GM19468 (cell line): ENCODE results near the gene BCS1L.

Experiments used
- ATAC-seq: cut with Tn5 transposase; IDR thresholded peaks from one replicate; pipeline ENCODE4 v1.9.1; 2021; ENCODE audit warnings: mild to moderate bottlenecking, moderate library complexity, moderate number of reproducible peaks; ENCODE audit not compliant: unreplicated experiment; ENCODE audit errors: extremely low read depth

The BCS1L gene

DNA sequence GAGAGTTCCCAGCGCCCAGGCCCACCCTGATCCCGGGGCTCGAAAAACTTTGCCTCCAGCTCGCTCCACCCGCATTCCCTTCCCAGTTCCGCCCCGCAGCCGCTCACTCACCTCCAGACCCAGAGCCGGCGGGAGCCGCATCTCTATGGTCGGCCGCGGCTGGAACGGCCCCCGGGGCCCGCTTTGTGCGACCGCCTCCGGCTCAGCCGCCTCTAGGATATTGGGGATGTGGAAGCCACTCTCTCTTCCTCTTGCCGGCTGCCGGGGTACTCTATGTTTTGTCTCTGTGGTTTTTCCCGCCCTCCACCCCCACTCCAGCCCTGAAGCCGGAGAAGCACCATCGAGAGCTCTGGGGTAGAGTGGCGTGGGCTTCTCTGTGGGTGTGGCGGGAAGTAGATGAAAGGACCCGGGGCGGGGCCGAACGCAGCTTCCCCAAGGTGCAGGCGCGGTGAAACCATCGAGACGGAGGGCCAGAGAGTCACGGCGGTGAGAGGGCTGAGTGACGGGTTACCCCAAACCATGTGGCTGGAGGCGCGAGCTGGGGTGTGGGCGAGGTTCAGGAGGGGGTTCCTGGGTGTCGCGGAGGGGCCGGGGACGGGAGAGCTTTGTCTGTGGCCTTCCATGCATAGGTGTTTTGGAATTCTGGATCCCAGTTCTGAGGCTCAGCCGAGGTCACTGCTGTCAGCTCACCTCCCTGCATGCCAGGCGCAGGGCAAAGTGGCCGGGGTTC lies at the start of gene BCS1L, which contains the start of gene ZNF142:
BCS1L (plus strand) TSS at position 426 of the 730 bp plus-strand sequence. CDS start 1,305 bp downstream, outside the sequence.
ZNF142 (minus strand) TSS at position 366 of the 730 bp plus-strand sequence. CDS start 3,194 bp downstream, outside the sequence.
- peak; percentile 48 for ATAC-seq

GRCh38 chr2:218615868-218616315 lies 43.6 kb upstream of the BCS1L start:
- no peak for ATAC-seq

DNA sequence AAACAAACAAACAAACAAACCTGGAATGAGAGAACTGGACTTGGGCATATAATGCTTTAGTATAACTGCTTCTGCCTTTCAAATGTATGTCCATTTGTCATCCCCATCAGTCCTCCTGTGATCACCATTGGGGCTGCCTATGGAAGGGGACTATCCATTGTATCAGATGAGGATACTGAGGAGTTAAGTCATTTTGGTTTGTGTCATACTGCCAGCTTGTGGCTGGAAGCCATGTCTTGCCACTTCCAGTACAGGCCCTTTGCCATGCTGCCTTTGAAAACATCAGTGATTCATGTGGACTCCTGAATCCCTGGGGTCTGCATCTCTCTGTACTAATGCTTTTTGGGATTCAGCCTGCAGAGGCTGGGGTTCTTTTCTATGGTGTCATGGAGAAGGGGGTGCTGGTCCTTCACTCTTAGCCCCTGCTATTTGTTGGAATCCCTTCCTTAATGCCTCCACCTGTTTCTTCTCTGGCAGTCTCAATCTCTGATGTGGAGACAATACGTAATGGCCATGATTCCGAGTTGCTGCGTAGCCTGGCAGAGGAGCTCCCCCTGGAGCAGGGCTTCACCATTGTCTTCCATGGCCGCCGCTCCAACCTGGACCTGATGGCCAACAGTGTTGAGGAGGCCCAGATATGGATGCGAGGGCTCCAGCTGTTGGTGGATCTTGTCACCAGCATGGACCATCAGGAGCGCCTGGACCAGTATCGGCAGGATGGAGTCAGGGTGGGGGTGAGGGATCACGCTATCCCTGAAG lies 41.2 kb upstream of the BCS1L start:
- no peak for ATAC-seq

DNA sequence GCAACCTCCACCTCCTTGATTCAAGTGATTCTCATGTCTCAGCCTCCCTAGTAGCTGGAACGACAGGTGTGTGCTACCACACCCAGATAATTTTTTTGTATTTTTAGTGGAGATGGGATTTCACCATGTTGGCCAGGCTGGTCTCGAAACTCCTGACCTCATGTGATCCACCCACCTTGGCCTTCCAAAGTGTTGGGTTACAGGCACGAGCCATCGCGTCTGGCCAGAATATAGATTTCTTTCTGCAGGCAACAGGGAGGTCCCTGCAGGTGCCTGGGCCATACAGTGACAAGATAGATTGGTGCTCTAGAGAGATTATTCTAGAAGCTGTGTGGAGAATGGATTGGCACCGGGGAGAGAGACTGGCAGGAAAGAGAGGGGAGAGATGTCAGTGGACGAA lies 38.5 kb upstream of the BCS1L start:
- no peak for ATAC-seq

- no peak for ATAC-seq
These were observed 36.7 kb upstream of the BCS1L start for GRCh38 chr2:218622606-218623365.

GRCh38 chr2:218623366-218623705 lies 36.1 kb upstream of the BCS1L start:
- no peak for ATAC-seq

- no peak for ATAC-seq
These were observed 33.1 kb upstream of the BCS1L start for GRCh38 chr2:218626369-218626768.

GRCh38 chr2:218627939-218628338 lies 31.5 kb upstream of the BCS1L start:
- ATAC-seq = no peak

- ATAC-seq = no peak
These were observed 27.6 kb upstream of the BCS1L start for GRCh38 chr2:218631837-218632236.

DNA sequence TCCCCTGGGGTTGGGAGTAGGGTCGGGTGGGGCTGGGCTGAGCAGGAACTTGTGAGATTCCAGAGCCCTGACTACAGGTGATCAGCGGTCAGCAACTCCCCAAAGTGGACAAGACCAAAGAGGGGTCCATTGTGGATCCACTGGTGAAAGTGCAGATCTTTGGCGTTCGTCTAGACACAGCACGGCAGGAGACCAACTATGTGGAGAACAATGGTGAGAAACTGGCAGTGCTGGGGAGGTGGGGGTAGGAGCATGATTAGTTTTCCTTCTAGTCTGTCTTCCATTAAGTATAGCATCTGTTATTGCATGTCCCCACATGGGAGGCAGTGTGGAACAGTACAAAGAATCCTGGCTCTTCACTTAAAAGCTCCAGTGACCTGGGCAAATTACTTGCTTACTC lies 23.8 kb upstream of the BCS1L start:
- no peak for ATAC-seq

DNA sequence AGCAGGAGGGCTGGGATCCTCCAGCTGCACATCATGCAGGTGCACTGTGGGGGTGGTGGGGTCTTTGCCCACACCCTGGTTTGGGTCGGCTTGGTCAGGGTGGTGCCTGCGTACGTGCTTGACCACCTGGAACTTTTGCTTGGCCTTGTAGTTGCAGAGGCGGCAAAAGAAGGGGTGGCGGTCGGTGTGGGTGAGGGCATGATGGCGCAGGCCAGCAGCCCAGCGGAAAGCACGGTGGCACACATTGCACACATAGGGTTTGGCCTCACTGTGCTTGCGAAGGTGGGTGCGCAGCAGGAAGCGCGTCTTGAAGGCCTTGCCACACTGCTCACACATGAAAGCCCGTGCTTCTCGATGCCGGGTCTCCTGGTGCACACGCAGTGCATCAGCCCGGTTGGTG lies 21.1 kb upstream of the BCS1L start:
- ATAC-seq = no peak

GRCh38 chr2:218642121-218642656 lies 17.3 kb upstream of the BCS1L start:
- ATAC-seq = no peak

- no peak for ATAC-seq
These were observed 16.7 kb upstream of the BCS1L start for GRCh38 chr2:218642786-218643185.

- ATAC-seq = no peak
These were observed 15.7 kb upstream of the BCS1L start for GRCh38 chr2:218643751-218644310.

DNA sequence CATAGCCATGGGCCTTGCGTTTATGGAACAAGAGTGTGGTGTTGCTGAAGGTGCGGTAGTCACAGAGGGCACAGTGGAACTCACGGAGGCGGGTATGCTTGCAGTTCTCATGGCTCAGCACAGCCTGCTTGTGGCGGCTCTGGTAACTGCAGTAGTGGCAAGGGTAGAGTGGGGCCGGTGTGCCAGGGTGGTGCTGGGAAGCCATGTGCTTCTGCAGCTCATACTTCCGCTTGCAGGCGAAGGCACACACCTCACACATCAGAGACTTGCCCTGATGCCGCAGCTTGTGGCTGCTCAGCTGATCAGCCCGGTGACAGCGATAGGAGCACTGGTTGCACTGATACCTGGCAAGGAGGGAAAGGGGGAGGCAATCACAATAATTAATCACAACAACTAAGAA lies 14.8 kb upstream of the BCS1L start:
- ATAC-seq = no peak

GRCh38 chr2:218645126-218645525 lies 14.4 kb upstream of the BCS1L start:
- ATAC-seq = peak; percentile 67

DNA sequence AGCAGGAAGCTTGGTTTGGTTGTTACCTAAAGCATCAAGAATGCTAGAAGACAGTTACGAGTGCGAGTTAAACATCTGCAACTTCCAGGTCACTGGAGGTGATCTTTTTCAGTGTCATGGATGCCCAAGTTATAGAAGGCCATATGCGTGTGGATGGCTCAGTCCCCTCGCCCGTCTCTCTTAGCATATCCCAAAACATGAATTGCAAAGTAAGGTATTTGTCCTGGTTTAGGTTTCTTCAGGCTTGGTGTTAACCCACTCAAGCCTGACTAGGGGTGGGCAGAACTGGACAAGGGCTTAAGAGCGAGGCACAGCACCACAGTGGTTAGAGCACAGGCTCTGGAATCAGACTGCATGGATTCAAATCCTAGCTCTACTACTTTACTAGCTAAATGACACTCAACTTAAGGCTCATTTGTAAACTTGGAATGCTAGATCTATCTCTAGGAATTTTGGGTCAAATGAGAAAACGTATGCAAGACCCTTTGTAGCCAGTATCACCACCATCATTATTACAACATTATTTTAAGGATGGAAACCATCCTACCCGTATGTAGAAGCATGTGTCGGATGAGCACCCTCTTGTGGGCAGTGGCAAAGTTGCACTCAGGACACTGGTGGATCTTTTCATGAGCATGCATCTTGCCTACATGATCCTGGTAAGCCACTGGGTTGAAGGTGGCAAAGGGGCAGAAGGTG lies 11.2 kb upstream of the BCS1L start:
- ATAC-seq = no peak

GRCh38 chr2:218648787-218649100 lies 10.7 kb upstream of the BCS1L start:
- no peak for ATAC-seq

DNA sequence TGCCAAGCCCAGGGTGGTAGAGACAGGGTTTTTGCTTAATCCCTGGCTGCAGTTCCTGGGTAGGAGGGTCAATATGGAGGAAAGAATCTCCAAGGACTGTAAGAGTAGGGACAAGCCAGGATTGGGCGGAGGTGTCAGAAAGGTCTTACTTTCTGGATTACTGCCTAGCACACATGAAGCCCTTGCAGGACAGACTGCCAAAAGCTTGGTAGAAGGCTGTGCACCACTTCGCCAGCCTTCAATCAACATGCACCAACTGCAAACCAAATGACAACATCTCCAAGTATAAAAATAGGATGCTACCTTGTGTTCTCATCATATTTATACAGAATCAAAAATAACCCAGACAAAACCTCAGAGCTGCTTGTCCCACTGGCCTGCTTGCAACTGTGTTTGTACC lies 3.7 kb upstream of the BCS1L start:
- ATAC-seq = no peak
